Osteocyte (in vitro differentiated cells): ENCODE data around the gene SBSN. TPM values are rescaled to one million over a fixed set of nuclear protein-coding genes. Genes with fewer than 3 reads are reported as not detected.
"Not testable (repeated sequence)": the region's sequence is repeated elsewhere in the genome, so short reads cannot be mapped to it uniquely, and the experiment has no call there.

Experiments used
- DNase-seq: peaks from one replicate; pipeline ENCODE4 v3.0.0; 2021; ENCODE audit warnings: mixed read lengths; ENCODE audit not compliant: unreplicated experiment; ENCODE audit errors: extremely low spot score
- H3K27ac Mint-ChIP-seq: one replicate; pipeline ENCODE4 v1.8.0; 2021; ENCODE audit warnings: mild to moderate bottlenecking, mixed read lengths; ENCODE audit not compliant: unreplicated experiment
- H3K27me3 Mint-ChIP-seq: one replicate; pipeline ENCODE4 v1.8.0; 2021; ENCODE audit warnings: mixed read lengths; ENCODE audit not compliant: unreplicated experiment
- H3K36me3 Mint-ChIP-seq: one replicate; pipeline ENCODE4 v1.8.0; 2021; ENCODE audit warnings: mixed read lengths; ENCODE audit not compliant: unreplicated experiment
- H3K4me1 Mint-ChIP-seq: one replicate; pipeline ENCODE4 v1.8.0; 2021; ENCODE audit warnings: mixed read lengths; ENCODE audit not compliant: unreplicated experiment
- H3K4me3 Mint-ChIP-seq: one replicate; pipeline ENCODE4 v1.8.0; 2021; ENCODE audit warnings: mild to moderate bottlenecking, moderate library complexity, mixed read lengths; ENCODE audit not compliant: unreplicated experiment
- H3K9me3 Mint-ChIP-seq: one replicate; pipeline ENCODE4 v1.8.0; 2021; ENCODE audit warnings: mixed read lengths; ENCODE audit not compliant: unreplicated experiment
- CTCF ChIP-seq: fragments of 200-600 bp; sonication (generic); IDR thresholded peaks from 2 replicates; pipeline ENCODE4 v1.5.0; 2021; ENCODE audit warnings: antibody characterized with exemption, mild to moderate bottlenecking, moderate library complexity
- total RNA-seq: library from RNA; stranded (reverse); gene quantifications from 2 replicates; pipeline ENCODE4 v1.2.1, GENCODE V29; 2021

Gene SBSN
- total RNA-seq, 1 donor from 2014 or later, result not detected

DNA sequence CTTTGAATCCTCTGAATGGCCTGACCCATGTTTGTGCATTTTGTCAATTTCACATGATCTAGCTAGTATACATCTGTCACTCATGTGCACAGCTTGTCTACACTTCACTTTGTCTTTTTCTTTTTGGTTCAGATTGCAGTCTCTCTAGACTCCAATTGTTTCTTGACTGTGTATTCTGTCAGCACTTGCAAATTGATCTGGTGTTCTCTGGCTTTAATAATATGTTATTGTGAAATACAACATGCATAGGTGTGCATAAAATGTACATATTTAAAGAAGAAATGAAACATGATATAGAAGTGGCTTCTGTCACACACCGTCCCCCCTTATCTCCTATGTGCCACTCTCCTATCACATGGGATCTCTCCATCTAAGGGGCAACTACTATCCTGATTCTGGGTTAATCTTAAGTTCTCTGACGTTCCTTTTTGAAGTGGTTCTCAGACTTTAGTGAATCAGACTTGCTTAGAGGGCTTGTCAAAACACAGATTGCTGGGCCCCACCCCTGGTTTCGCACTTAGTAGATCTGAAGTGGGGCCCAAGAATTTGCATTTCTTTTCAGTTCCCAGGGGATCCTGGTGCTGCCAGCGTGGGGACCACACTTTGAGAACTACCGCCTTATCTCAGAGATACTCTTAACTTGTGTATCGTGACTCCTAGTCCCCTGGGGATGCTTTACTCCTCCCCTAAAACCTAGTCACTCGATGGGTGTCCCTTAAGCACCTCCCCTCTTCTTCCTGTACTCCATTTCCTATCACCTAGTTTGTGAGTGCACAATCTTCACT, 43.7 kb downstream of the SBSN start:
- no peak overlapping the region for H3K4me3 Mint-ChIP-seq
- H3K9me3 Mint-ChIP-seq, result no peaks in the 10 kb centered on the region
- H3K4me1 Mint-ChIP-seq, result no peaks in the 10 kb centered on the region
- TF ChIP-seq CTCF, result no peak
- DNase-seq, result no peak
- H3K36me3 Mint-ChIP-seq, result no peaks in the 10 kb centered on the region
- no peak overlapping the region for H3K27ac Mint-ChIP-seq
- H3K27me3 Mint-ChIP-seq, result peaks cover 11% of the 10 kb centered on the region

DNA sequence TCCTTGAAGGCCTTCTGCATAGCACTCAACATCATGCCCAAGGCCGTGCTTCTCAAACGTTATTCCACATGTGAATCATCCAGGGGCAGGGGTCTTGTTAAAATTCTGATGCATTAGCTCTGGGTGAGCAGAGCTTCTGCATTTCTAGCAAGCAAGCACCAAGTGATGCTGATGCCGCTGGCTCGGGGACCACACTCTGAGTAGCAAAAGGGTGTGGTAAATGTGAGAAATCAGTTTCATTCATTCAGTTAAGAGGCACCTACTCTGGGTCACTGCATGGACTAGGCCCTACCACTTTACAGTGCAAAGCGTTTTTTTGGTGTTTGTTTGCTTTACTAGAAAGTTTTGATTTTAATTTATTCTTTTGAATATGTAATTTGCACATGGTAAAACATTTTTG, 45.0 kb downstream of the SBSN start:
- Mint-ChIP-seq H3K4me3 (no peak overlapping the region), H3K36me3 (no peaks in the 10 kb centered on the region), H3K9me3 (no peaks in the 10 kb centered on the region), H3K27me3 (peaks cover 11% of the 10 kb centered on the region), H3K27ac (no peak overlapping the region), H3K4me1 (no peaks in the 10 kb centered on the region)
- no peak for TF ChIP-seq CTCF
- no peak for DNase-seq

- H3K27ac Mint-ChIP-seq, result no peak overlapping the region
- H3K4me3 Mint-ChIP-seq, result no peak overlapping the region
- H3K4me1 Mint-ChIP-seq, result no peaks in the 10 kb centered on the region
- no peaks in the 10 kb centered on the region for H3K36me3 Mint-ChIP-seq
- no peaks in the 10 kb centered on the region for H3K9me3 Mint-ChIP-seq
- no peak for TF ChIP-seq CTCF
- H3K27me3 Mint-ChIP-seq, result no peaks in the 10 kb centered on the region
- no peak for DNase-seq
These were observed 49.1 kb downstream of the SBSN start for GRCh38 chr19:35478794-35479677.

DNA sequence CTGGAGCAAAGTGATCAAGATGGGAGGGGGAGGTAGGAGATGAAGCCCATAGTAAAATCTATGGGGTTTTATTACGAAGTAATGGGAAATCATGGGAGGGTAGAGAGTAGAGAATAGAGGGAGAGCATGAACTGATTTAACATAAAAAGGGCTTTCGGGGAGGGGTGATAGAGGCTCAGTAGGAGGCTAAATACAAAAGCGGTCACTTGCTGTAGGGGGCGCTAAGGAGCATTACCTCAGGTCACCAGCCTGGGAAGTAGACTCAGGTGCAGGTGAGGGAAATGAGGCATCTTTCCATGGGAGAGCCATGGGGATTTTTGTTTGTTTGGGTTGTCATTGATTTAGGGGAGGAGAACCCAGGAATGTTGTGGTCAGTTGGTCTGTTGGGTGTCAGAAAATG, 52.0 kb downstream of the SBSN start:
- H3K4me3 Mint-ChIP-seq, result no peak overlapping the region
- H3K9me3 Mint-ChIP-seq, result no peaks in the 10 kb centered on the region
- no peak for TF ChIP-seq CTCF
- H3K27me3 Mint-ChIP-seq, result no peaks in the 10 kb centered on the region
- no peak for DNase-seq
- H3K27ac Mint-ChIP-seq, result no peak overlapping the region
- no peaks in the 10 kb centered on the region for H3K4me1 Mint-ChIP-seq
- H3K36me3 Mint-ChIP-seq, result no peaks in the 10 kb centered on the region

- H3K27me3 Mint-ChIP-seq, H3K4me3 Mint-ChIP-seq, H3K27ac Mint-ChIP-seq, H3K36me3 Mint-ChIP-seq, DNase-seq, H3K4me1 Mint-ChIP-seq, H3K9me3 Mint-ChIP-seq: not testable (repeated sequence)
These were observed 53.5 kb downstream of the SBSN start for GRCh38 chr19:35474594-35474993.
